Activated T-helper 2 cell treated with anti-CD3 and anti-CD28 coated beads, Interferon-gamma antibody, Interleukin-2, Interleukin-4, amounts not matched to agents 10 μg/mL and 5 μg/mL and 100 μg/mL, durations not matched to agents 14 hours and 24 hours and 36 hours (primary cell): ENCODE measurements around the gene TBX1. TPM values are rescaled to one million over a fixed set of nuclear protein-coding genes. Genes with fewer than 3 reads are reported as not detected.

Experiments used
- DNase-seq: peaks from one replicate; pipeline ENCODE4 v3.0.0; 2021; ENCODE audit warnings: low spot score
- H3K27ac Mint-ChIP-seq: one replicate; pipeline ENCODE4 v1.8.0; 2021; ENCODE audit warnings: mixed read lengths
- H3K27me3 Mint-ChIP-seq: one replicate; pipeline ENCODE4 v1.8.0; 2021; ENCODE audit warnings: low read depth, mixed read lengths
- H3K36me3 Mint-ChIP-seq: one replicate; pipeline ENCODE4 v1.8.0; 2021; ENCODE audit warnings: low read depth, mixed read lengths
- H3K4me1 Mint-ChIP-seq: one replicate; pipeline ENCODE4 v1.8.0; 2021; ENCODE audit warnings: low read depth, mixed read lengths
- H3K4me3 Mint-ChIP-seq: one replicate; pipeline ENCODE4 v1.8.0; 2021; ENCODE audit warnings: low read depth, mild to moderate bottlenecking, moderate library complexity, mixed read lengths
- H3K9me3 Mint-ChIP-seq: one replicate; pipeline ENCODE4 v1.8.0; 2021; ENCODE audit warnings: mixed read lengths
- intact Hi-C: fragments of 100-400 bp; cut with micrococcal nuclease; formaldehyde crosslinking; loops from one replicate; pipeline ENCODE4 v1.15.1; 2023
- total RNA-seq: library from RNA; stranded (reverse); gene quantifications from 2 replicates; pipeline ENCODE4 v1.2.3, GENCODE V29; 2022

The TBX1 gene
- total RNA-seq, 1 donor from 2014 or later: 0.32 TPM

DNA sequence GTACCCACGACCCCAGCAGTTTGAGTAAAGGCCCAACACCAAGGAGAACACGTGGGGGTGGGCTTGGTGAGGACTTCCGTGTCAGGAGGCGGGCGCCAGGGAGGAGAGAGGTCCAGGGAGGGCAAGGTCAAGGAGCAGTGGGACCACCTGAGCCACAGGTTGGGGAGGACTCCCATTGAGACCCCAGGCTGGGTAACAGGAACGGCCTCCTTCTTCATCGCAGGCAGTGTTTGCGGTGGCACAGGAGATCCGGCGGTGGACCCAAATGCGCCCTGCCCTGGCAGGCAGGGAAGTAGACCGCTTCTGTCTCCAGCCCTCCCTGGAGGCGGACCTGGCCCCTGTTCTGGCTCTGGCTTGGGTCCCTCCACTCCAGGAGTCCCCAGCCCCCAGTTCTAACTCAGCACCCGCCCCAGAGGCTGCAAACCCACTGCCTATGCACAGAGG lies 5.9 kb upstream of the TBX1 start:
- Mint-ChIP-seq H3K9me3 (no peaks in the 10 kb centered on the region), H3K27me3 (peaks cover 49% of the 10 kb centered on the region), H3K4me1 (peaks cover 11% of the 10 kb centered on the region), H3K4me3 (no peak overlapping the region), H3K27ac (no peak overlapping the region), H3K36me3 (peaks cover under 1% of the 10 kb centered on the region)
- DNase-seq: no peak
- intact Hi-C loops: loop anchor here (5.0 kb wide), 1 partner anchor 37 kb away; no protein-coding TSS in a partner anchor

DNA sequence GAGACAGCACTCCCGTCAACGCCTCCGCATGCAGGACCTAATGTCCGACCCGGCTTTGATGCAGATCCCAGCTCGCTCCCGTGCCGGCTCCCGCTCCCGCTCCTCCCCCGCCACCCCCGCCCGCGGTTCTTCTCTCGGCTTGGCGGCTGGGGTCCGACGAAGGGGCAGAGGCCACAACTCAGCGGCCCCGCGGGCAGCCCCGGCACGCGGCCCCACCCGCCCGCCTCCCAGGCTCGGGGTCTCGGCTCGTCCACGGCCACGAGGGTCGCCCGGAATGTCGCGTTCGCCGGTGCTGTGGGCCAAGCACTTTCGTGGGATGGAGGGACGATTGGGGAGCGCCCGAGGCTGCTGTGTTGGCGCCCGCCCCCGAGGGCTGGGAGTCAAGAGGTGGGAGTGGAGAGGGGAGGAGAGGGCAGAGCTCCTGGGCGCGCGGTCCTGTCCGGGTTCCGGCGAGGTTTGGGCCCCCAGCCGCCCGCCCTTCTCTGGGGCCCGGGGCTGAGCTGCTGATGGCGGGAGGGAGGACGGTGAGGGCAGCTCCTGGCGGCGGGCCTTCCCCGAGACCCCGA lies 5.3 kb upstream of the TBX1 start:
- H3K27me3 Mint-ChIP-seq: peaks cover 54% of the 10 kb centered on the region
- intact Hi-C loops: loop anchor here (5.0 kb wide), 1 partner anchor 38 kb away; no protein-coding TSS in a partner anchor
- peaks cover 5% of the 10 kb centered on the region for H3K36me3 Mint-ChIP-seq
- no peak overlapping the region for H3K4me3 Mint-ChIP-seq
- peaks cover 17% of the 10 kb centered on the region for H3K4me1 Mint-ChIP-seq
- no peak for DNase-seq
- H3K9me3 Mint-ChIP-seq: no peaks in the 10 kb centered on the region
- H3K27ac Mint-ChIP-seq: no peak overlapping the region

DNA sequence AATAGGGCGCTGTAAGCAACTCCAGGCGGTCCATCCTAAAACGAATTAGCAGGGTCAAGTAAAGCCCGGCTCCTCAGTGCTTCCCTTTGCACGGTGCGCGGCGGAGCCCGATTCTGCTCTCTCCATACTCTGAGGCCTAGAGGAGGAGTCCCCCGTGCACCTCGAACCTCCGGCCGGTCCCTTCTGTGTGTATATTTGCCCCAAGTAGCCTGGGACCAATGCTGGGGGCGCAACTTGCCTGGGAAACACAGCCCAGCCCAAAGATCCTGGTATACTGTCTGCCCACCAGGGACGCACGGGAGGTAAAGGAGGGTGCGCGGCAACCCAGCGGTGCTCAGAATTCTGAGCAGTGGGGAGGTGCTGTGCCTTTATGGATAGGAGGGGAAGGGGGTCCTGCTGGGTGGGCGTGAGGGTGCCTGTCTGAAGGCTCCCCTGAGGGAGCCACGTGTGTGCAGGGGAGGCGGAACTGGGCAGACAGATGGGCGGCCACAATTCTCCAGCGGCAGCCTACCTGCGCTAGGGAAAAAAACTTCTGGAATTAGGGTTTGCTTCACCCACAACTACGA lies 4.8 kb upstream of the TBX1 start:
- no peak for DNase-seq
- intact Hi-C loops: loop anchor here (5.0 kb wide), 1 partner anchor 39 kb away; no protein-coding TSS in a partner anchor
- no peak overlapping the region for H3K4me3 Mint-ChIP-seq

DNA sequence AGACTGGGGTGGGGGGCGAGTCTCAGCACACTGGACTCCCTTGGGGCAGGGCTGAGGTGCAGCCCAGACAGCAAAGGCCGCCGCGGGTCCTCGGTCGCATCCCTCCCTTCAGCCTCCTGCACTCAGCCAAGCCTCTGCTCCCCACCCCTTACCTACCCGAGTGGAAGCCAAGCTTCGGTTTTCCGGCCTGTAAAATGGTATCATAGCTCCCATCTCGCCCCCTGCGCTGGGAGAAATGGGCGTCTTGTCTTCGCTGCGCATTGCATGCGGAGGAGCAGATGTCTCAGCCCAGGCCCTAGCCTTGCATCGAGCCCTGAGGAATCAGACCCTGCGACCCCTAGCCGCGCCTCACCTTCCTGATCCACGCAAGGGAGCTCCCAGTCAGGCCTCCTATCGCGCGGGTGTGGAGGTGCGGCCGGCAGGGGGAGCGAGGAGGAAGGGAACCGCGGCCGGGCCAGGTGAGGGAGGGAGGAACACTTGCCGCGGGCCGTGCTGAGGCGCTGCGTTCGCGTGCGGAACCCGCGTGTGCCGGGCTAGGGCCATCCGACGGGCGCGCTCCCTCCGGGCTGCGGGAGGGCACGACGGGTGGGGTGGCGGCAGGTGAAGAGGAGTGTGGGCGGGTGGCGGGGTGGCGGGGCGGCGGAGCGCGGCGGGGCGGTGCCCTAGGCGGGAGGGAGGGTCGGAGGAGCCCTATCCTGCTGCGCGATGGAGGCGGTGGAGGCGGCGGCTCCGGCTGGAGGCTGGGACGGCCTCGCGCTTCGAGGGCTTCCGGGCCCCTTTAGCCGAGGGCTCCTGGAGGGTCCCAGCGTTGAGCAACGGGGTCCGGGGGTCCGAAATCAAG lies 4.1 kb upstream of the TBX1 start:
- peaks cover 17% of the 10 kb centered on the region for H3K4me1 Mint-ChIP-seq
- no peak overlapping the region for H3K27ac Mint-ChIP-seq
- no peak overlapping the region for H3K4me3 Mint-ChIP-seq
- peaks cover 56% of the 10 kb centered on the region for H3K27me3 Mint-ChIP-seq
- intact Hi-C loops: loop anchor here (5.0 kb wide), 1 partner anchor 39 kb away; no protein-coding TSS in a partner anchor
- H3K36me3 Mint-ChIP-seq: peaks cover 6% of the 10 kb centered on the region
- peak; percentile 53 for DNase-seq
- H3K9me3 Mint-ChIP-seq: no peaks in the 10 kb centered on the region

More for the DNA sequence above, 4.8 kb upstream of the TBX1 start:
- H3K9me3 Mint-ChIP-seq: no peaks in the 10 kb centered on the region
- H3K27me3 Mint-ChIP-seq: peaks cover 55% of the 10 kb centered on the region
- H3K36me3 Mint-ChIP-seq: peaks cover 6% of the 10 kb centered on the region
- no peak overlapping the region for H3K27ac Mint-ChIP-seq
- peaks cover 17% of the 10 kb centered on the region for H3K4me1 Mint-ChIP-seq

DNA sequence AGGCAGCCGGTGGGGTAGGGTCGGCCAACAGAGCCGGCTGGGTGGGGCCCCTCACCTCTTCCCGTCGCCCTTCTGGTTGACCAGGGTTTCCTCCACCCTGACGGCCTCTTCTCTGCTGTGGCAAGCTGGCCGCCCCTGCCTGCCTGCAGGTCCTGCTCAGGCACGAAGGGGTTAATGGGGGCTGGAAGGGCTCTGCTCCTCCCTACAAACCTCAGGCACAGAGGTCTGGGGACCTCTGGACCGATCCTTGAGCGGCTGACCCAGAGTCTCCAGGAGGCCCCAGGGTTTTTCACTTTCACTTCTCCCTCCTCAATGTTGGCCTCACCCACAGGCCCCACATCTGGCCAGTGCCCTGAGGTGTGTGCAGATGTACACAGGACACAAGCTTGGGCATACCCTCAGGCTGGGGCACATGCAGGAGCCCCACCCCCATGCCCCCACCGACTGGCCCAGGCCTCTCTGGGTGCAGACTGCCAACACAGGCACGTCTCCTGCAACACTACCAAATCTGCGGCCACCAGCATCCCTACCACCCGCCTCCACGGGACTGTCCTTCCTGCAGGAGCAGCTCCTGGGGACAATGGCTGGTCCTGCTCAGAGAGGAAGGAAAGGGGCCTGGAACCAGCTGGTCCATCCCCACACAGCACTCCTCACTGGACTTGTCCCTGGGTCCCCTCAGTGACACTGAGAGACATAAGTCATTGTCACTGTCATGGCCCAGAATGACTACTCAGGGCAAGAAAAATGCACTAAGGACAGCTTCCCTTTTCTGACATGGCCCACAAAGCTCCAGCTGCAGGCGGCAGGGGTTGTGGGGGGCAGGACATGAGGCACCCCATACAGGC lies 3.2 kb upstream of the TBX1 start:
- Mint-ChIP-seq H3K27ac (no peak overlapping the region), H3K27me3 (peaks cover 61% of the 10 kb centered on the region), H3K9me3 (no peaks in the 10 kb centered on the region), H3K4me3 (peak overlapping the region; percentile 37), H3K4me1 (peaks cover 19% of the 10 kb centered on the region), H3K36me3 (peaks cover 6% of the 10 kb centered on the region)
- no peak for DNase-seq
- intact Hi-C loops: loop anchor here (5.0 kb wide), 1 partner anchor 40 kb away; no protein-coding TSS in a partner anchor

DNA sequence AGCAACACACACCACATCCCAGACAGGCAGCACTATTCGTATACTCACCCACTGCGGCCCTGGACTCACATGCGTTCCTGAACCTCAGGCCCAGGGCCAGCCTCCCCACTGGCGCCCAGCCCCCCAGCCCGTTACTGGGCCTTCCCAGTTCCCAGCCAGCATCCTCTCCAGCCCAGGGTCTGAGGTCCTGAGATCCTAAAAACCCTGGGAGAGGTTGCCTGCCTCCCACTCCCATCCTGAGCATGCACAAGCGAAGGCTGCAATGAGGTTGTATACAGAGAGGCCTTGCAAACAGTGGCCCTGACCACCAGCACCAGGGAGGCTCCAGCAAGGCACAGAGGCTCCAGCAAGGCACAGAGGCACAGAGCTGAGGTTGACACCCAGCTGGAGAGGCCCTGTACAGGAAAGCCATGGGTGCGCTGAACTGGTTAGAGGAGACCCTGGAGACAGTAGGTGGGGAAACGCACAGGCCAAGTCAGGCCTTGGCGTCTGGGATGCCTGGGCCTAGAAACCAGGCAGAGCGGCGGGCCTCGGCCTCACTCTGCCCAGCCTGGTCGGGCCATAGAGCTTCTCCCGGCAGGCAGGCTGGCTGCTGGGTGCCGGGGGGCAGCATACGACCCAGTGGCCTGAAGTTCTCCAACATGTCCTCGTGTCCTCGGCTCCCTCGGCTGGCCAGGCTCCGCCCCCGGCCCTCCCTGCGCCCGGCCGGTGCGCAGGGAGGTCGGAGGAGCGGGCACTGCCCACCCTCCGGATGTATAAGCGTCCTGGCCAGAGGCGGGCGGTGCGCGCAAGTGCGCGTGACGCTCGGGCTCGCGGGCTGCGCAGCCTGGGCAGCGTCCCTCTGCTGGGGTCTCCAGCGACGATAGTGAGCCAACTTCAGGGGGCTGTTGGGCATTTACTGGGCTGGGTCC lies 2.3 kb upstream of the TBX1 start:
- intact Hi-C loops: loop anchor here (5.0 kb wide), 1 partner anchor 41 kb away; no protein-coding TSS in a partner anchor
- H3K27ac Mint-ChIP-seq: no peak overlapping the region
- no peaks in the 10 kb centered on the region for H3K9me3 Mint-ChIP-seq
- H3K27me3 Mint-ChIP-seq: peaks cover 63% of the 10 kb centered on the region
- DNase-seq: no peak
- H3K36me3 Mint-ChIP-seq: peaks cover 6% of the 10 kb centered on the region
- peaks cover 19% of the 10 kb centered on the region for H3K4me1 Mint-ChIP-seq
- H3K4me3 Mint-ChIP-seq: no peak overlapping the region

DNA sequence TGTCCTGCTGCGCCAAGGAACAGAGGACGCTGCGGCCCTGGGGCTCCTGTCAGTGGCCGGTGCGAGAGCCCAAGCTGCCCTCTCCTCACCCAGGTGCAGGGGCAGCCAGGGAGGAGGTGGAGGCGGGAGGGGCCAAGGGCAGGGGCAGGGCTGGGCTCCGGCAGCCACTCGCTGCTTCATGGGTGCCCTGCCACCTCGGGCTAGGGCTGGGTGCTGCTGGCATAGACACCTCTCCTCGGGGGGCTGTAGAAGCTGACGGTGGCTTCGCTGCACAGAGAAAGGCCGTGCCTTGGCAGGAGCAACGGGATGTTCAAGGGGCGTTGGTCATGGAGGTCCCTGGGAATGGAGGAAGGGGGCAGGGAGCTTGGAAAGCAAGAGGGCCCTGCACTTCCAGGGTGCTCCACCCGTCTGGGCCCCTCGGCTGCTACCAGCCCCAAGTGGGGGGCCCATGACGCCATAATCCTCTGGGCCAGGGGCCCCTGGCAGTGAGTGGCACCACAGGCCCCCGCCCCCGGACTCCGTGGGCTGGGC lies 1.6 kb upstream of the TBX1 start:
- Mint-ChIP-seq H3K36me3 (peaks cover 6% of the 10 kb centered on the region), H3K4me3 (no peak overlapping the region), H3K9me3 (no peaks in the 10 kb centered on the region), H3K4me1 (peaks cover 19% of the 10 kb centered on the region), H3K27ac (no peak overlapping the region), H3K27me3 (peaks cover 61% of the 10 kb centered on the region)
- intact Hi-C loops: loop anchor here (5.0 kb wide), 1 partner anchor 42 kb away; no protein-coding TSS in a partner anchor
- DNase-seq: no peak

DNA sequence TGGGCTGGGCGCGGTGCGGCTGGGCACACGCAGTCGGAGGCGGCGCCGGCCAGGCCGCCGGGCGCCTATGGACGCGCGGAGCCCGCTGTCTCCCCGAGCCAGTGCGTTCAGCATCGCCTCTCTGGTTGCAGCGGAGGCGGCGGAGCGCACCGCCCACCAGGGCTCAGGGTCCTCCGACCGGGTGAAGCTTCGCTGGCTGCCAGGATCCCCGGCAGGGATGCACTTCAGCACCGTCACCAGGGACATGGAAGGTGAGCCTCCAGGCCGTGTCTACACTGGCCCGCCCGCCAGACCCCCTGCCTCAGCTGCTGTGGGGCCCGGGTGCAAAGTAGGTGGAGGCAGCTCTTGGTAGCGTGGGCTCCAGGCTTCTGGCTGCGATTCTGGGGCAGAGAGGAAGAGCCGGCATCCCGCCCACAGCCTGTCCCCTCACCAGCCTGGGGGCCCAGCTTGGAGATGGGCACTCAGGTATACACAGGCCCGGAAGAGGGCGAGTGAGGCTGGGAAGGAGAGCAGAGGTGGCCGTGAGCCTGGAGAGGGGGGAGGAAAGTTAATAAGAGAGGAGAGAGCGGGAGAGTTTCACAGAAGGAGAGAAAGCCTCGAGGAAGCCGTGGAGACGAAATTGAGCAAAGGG lies 1.0 kb upstream of the TBX1 start:
- peaks cover 58% of the 10 kb centered on the region for H3K27me3 Mint-ChIP-seq
- H3K36me3 Mint-ChIP-seq: peaks cover 6% of the 10 kb centered on the region
- intact Hi-C loops: loop anchor here (5.0 kb wide), 1 partner anchor 42 kb away; no protein-coding TSS in a partner anchor
- H3K9me3 Mint-ChIP-seq: no peaks in the 10 kb centered on the region
- peak overlapping the region; percentile 54 for H3K4me3 Mint-ChIP-seq
- DNase-seq: no peak
- peaks cover 19% of the 10 kb centered on the region for H3K4me1 Mint-ChIP-seq
- H3K27ac Mint-ChIP-seq: no peak overlapping the region

DNA sequence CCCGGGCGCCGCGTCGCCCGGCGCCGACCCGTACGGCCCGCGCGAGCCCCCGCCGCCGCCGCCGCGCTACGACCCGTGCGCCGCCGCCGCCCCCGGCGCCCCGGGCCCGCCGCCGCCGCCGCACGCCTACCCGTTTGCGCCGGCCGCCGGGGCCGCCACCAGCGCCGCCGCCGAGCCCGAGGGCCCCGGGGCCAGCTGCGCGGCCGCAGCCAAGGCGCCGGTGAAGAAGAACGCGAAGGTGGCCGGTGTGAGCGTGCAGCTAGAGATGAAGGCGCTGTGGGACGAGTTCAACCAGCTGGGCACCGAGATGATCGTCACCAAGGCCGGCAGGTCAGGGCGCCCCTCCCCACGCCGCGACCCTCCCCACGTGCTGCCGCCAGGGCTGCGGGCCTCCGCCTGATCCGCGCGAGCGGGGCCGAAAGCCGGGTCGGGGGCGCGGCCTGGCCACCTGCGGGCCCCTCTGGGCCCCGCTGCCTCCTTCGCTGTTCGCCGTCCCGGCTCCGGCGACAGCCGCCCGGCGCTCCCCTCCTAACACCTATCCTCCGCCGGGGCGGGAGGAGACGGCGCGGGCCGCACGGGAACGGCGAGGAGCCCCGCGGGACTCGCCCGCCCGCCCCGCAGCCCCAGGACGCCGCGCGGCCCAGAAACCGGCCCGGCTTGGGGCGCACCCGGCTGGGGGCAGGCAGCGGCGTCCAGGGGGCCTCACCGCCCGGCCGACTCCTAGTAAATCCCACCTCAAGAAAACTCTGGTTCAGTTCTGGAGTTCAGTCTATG lies 560 bp downstream of the TBX1 start:
- H3K27ac Mint-ChIP-seq: no peak overlapping the region
- peaks cover 59% of the 10 kb centered on the region for H3K27me3 Mint-ChIP-seq
- intact Hi-C loops: no loop called here
- peaks cover 6% of the 10 kb centered on the region for H3K36me3 Mint-ChIP-seq
- DNase-seq: no peak
- H3K9me3 Mint-ChIP-seq: no peaks in the 10 kb centered on the region
- H3K4me3 Mint-ChIP-seq: no peak overlapping the region
- H3K4me1 Mint-ChIP-seq: peaks cover 16% of the 10 kb centered on the region

DNA sequence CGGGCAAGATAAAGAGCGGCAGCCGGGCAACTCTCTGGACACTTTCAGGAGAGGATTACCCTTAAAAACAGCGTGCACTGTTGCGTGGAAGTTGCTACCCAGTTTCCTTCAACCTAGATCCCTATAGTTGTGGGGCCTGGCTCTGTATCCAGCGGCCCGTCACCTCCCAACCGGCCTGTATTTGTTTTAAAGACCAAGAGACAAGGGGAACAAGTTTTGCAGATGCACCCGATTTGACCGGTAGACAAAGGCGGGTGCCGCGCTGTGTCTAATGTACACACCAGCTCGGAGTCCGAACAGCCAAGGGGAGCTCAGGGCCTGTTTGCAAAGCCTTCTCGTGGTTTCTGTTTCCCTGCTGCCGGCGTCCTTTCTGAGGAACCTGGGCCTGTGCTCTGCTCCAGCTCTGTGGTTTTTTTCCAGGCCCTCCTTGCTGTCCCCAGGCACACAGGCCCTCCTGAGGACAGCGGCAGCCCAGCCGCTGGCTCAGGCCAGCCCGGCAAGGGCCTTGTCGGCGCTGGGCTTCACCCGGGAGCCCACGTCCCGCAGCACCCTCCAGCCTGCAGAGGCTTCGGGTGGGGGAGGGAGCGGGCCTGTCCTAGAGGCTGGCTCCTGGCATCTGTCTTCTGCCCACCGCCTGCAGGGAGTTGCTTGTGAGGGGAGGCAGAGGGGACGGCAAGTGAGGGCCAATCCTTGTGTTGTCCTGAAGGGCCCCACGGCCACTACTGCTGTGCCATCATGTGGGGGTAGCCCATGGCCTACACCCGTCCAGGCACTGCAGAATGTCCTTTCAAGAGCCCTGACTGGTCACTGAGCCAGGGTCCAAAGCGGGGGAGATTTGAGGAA lies 1.4 kb downstream of the TBX1 start:
- Mint-ChIP-seq H3K27me3 (peaks cover 56% of the 10 kb centered on the region), H3K4me1 (peaks cover 16% of the 10 kb centered on the region), H3K4me3 (no peak overlapping the region), H3K27ac (no peak overlapping the region), H3K9me3 (no peaks in the 10 kb centered on the region), H3K36me3 (peaks cover 6% of the 10 kb centered on the region)
- DNase-seq: no peak
- intact Hi-C loops: no loop called here
